ENCODE data around the gene NRCAM.

NRCAM gene

GRCh38 chr7:108129018-108129965 is 326.9 kb downstream of the NRCAM start:
- no peak for DNase-seq (ENCODE audit: low read depth in 2 of 2)

GRCh38 chr7:108128514-108128913 is 327.7 kb downstream of the NRCAM start:
- DNase-seq (ENCODE audit: low read depth in 2 of 2) = no peak

GRCh38 chr7:108127461-108127860 is 328.8 kb downstream of the NRCAM start:
- DNase-seq (ENCODE audit: low read depth in 2 of 2) = no peak

GRCh38 chr7:108124820-108125219 is 331.4 kb downstream of the NRCAM start:
- DNase-seq (ENCODE audit: low read depth in 2 of 2) = no peak

- no peak for DNase-seq (ENCODE audit: low read depth in 2 of 2)
Observed at GRCh38 chr7:108122181-108122580, 334.1 kb downstream of the NRCAM start.

GRCh38 chr7:108120933-108121332 is 335.3 kb downstream of the NRCAM start:
- no peak for DNase-seq (ENCODE audit: low read depth in 2 of 2)

- DNase-seq (ENCODE audit: low read depth in 2 of 2) = no peak
Observed at GRCh38 chr7:108120196-108120595, 336.0 kb downstream of the NRCAM start.

GRCh38 chr7:108118959-108119358 is 337.3 kb downstream of the NRCAM start:
- DNase-seq (ENCODE audit: low read depth in 2 of 2) = no peak

GRCh38 chr7:108114117-108114841 is 342.0 kb downstream of the NRCAM start:
- no peak for DNase-seq (ENCODE audit: low read depth in 2 of 2)

- no peak for DNase-seq (ENCODE audit: low read depth in 2 of 2)
Observed at GRCh38 chr7:108112683-108113082, 343.6 kb downstream of the NRCAM start.

GRCh38 chr7:108109221-108109908 is 346.9 kb downstream of the NRCAM start:
- DNase-seq (ENCODE audit: low read depth in 2 of 2) = no peak

- DNase-seq (ENCODE audit: low read depth in 2 of 2) = no peak
Observed at GRCh38 chr7:108108131-108108530, 348.1 kb downstream of the NRCAM start.

GRCh38 chr7:108104324-108104723 is 351.9 kb downstream of the NRCAM start:
- DNase-seq (ENCODE audit: low read depth in 2 of 2) = no peak

GRCh38 chr7:108103558-108104298 is 352.5 kb downstream of the NRCAM start:
- no peak for DNase-seq (ENCODE audit: low read depth in 2 of 2)

GRCh38 chr7:108102671-108103312 is 353.4 kb downstream of the NRCAM start:
- DNase-seq (ENCODE audit: low read depth in 2 of 2) = no peak

- no peak for DNase-seq (ENCODE audit: low read depth in 2 of 2)
Observed at GRCh38 chr7:108101759-108102158, 354.5 kb downstream of the NRCAM start.

GRCh38 chr7:108099713-108100112 is 356.5 kb downstream of the NRCAM start:
- DNase-seq (ENCODE audit: low read depth in 2 of 2) = no peak

GRCh38 chr7:108097703-108098102 is 358.5 kb downstream of the NRCAM start:
- DNase-seq (ENCODE audit: low read depth in 2 of 2) = no peak

All from stimulated activated CD8-positive, alpha-beta memory T cell treated with anti-CD3 and anti-CD28 coated beads, Interleukin-15, amount 100 ng/mL, for 48 hours (primary cell).